GM12874 (cell line): ENCODE results near the gene PSPC1.

Experiments
- CTCF ChIP-seq: IDR thresholded peaks from 2 replicates; pipeline ENCODE4 v1.5.1; 2011; ENCODE audit warnings: low read depth, mild to moderate bottlenecking, control low read depth, low read length, moderate library complexity; ENCODE audit not compliant: insufficient read depth

Gene PSPC1

DNA sequence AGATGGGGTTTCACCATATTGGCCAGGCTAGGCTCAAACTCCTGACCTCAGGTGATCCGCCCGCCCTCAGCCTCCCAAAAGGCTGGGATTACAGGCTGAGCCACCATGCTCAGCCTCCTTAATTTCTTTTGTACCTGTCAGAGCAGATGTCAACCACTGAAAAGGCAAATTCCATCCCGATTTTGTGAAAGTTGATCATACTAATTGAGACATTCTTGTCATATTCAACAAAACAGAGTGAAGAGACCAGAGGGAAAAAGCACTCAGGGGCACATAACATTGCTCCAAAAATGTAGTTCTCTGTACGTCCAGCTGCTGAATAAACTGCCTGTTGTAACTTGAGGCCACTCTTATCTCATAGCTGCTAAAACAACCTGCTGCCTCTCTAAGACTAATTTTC, 27.4 kb upstream of the PSPC1 start:
- TF ChIP-seq CTCF, result no peak

DNA sequence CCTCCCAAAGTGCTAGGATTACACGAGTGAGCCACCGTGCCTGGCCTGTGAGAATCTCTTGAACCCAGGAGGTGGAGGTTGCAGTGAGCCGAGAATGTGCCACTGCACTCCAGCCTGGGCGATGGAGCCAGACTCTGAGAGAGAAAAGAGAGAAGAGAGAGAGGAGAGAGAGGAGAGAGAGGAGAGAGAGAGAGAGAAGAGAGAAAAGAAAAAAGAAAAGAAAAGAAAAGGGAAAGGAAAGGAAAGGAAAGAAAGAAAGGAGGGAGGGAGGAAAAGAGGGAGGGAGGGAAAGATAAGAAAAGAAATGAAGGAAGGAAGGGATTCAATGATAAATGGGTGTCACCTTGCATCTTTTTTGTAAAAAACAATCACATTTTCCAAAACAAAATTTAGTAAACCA, 23.0 kb upstream of the PSPC1 start:
- TF ChIP-seq CTCF, result no peak

DNA sequence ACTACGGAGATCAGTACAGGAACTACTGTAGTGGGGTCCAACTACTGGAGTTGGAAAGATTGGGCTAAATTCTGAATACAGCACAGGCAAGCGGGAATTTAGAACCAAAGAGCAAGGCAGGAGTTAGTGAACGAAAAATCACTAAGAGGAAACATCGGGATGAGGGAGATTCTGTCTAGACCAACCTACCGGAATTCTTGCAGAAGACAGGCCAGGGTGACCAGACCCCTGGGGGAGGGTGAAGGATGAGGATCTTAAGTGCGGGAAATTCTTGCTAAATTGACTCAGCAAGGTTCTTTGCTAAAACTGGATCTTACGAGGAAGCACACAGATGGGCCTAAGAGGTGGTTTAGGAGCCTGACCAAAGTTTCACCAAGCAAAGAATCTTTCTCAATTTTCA, 13.2 kb upstream of the PSPC1 start:
- no peak for TF ChIP-seq CTCF

DNA sequence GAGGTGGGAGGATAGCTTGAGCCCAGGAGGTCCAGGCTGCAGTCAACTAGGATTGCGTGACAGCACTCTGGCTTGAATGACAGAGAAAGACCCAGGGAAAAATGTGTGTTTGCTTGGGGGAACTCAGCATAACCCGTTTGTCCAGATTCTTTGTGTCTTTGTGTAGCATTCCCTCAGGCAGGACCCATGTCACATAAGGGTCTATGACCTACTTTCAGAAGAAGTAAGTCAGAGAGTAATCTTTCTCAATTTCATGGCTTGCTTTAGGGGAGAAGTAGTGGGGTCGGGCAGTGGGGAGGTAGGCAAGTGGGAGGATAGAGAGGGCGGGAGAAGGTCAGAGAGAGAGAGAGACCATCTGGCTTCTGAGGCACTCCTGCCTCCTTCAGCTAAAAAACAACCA, 11.9 kb upstream of the PSPC1 start:
- no peak for TF ChIP-seq CTCF

DNA sequence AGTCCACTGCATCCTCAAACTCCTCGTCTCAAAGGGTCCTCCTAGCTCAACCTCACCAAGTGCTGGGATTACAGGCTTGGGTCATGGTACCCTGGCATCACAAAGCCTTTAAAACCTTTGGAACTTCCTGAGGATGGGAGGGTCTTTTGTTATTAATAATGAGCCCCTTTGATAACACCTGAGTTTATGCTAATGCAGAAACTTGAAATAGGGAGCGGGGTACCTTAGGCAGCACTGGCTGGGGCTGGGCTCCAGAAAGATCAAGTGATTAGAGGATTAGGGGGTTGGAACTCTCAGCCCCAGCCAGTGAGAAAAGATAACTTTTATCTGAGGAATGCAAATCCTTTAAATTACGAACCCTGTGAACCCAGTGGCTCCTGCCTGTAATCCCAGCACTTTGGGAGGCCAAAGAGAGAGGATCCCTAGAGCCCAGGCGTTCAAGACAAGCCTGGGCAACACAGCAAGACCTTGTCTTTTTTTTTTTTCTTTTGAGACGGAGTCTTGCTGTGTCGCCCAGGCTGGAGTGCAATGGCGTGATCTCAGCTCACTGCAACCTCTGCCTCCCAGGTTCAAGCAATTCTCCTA, 9.3 kb upstream of the PSPC1 start:
- no peak for TF ChIP-seq CTCF

GRCh38 chr13:19782049-19782726, 557 bp downstream of the PSPC1 start:
- TF ChIP-seq CTCF, result no peak

GRCh38 chr13:19781526-19781925, 1.2 kb downstream of the PSPC1 start:
- no peak for TF ChIP-seq CTCF

GRCh38 chr13:19772306-19772705, 10.4 kb downstream of the PSPC1 start:
- no peak for TF ChIP-seq CTCF
